Breast epithelium (tissue), 4 donors: ENCODE measurements around the gene BCAS1. TPM values are rescaled to one million over a fixed set of nuclear protein-coding genes. Genes with fewer than 3 reads are reported as not detected.

Experiments
- DNase-seq, 2 donors: peaks; one replicate each; pipeline ENCODE4 v3.0.0-alpha.2; 2019; ENCODE audit warnings: low spot score in 2 of 2
- H3K27ac ChIP-seq, 2 donors: fragments of 200-600 bp; sonication (generic) in 1 of 2; one replicate each; pipeline ENCODE4 v1.5.1; 2016 to 2019; ENCODE audit warnings: mild to moderate bottlenecking in 1 of 2
- H3K27me3 ChIP-seq, 2 donors: fragments of 200-600 bp; sonication (generic) in 1 of 2; one replicate each; pipeline versions ENCODE4 v1.5.1 to v1.6.0; 2017 to 2019; ENCODE audit warnings: control low read depth in 1 of 2, mild to moderate bottlenecking in 1 of 2
- H3K36me3 ChIP-seq: fragments of 200-600 bp; one replicate; pipeline ENCODE4 v1.5.1; 2019
- H3K4me1 ChIP-seq, 2 donors: fragments of 200-600 bp; sonication (generic); one replicate each; pipeline ENCODE4 v1.5.1; 2016 to 2019; ENCODE audit warnings: control low read depth in 1 of 2
- H3K4me3 ChIP-seq, 3 donors: fragments of 200-600 bp; sonication (generic); 1 replicate in 2 of 3; 2 replicates in 1 of 3; pipeline ENCODE4 v1.5.1; 2016 to 2019; ENCODE audit warnings: mild to moderate bottlenecking in 3 of 3, moderate library complexity in 2 of 3
- H3K9me3 ChIP-seq, 2 donors: fragments of 200-600 bp; sonication (generic) in 1 of 2; one replicate each; pipeline ENCODE4 v1.5.1; 2016 to 2019; ENCODE audit warnings: control low read depth in 1 of 2
- CTCF ChIP-seq, 3 donors: fragments of 450-650 bp; IDR thresholded peaks; one replicate each; pipeline ENCODE4 v1.5.1; 2016 to 2017; ENCODE audit warnings: antibody characterized with exemption in 3 of 3, mild to moderate bottlenecking in 3 of 3, moderate library complexity in 3 of 3
- POLR2A ChIP-seq: fragments of 450-650 bp; IDR thresholded peaks from one replicate; pipeline ENCODE4 v1.6.1; 2016; ENCODE audit warnings: antibody characterized with exemption, mild to moderate bottlenecking, moderate library complexity
- POLR2AphosphoS5 ChIP-seq, 3 donors: sonication (generic); formaldehyde crosslinking; IDR thresholded peaks; one replicate each; pipeline ENCODE4 v1.6.1; 2017; ENCODE audit warnings: antibody characterized with exemption in 3 of 3
- intact Hi-C: fragments of 100-400 bp; cut with DNase I; formaldehyde crosslinking; loops from one replicate; pipeline ENCODE4 v1.15.1; 2023; ENCODE audit warnings: low total_unique reads
- total RNA-seq, 3 donors: library from RNA; depleted of rRNA; stranded (reverse); fragments of >200 nt; gene quantifications; one replicate each; pipeline ENCODE4 v1.1.0, GENCODE V29; 2016

The BCAS1 gene
- total RNA-seq, 3 donors from 2014 or later: 0.98 to 3.1 TPM; not detected in 1

- Histone ChIP-seq H3K27ac (no peak overlapping the region), H3K4me1 (no peaks in the 10 kb centered on the region), H3K4me3 (no peak overlapping the region), H3K36me3 (no peaks in the 10 kb centered on the region), H3K27me3 (no peaks in the 10 kb centered on the region), H3K9me3 (no peaks in the 10 kb centered on the region)
- DNase-seq: no peak
- intact Hi-C loops: loop anchor here (10.0 kb wide), 1 partner anchor 108 kb away; the partner anchor contains the start of gene PFDN4
- TF ChIP-seq CTCF (IDR thresholded peaks at IDR 0.05): no peak
- no peak for TF ChIP-seq POLR2A
- TF ChIP-seq POLR2AphosphoS5 (IDR thresholded peaks at IDR 0.05): no peak
Measured at GRCh38 chr20:54097236-54097529, 26.8 kb upstream of the BCAS1 start.

DNA sequence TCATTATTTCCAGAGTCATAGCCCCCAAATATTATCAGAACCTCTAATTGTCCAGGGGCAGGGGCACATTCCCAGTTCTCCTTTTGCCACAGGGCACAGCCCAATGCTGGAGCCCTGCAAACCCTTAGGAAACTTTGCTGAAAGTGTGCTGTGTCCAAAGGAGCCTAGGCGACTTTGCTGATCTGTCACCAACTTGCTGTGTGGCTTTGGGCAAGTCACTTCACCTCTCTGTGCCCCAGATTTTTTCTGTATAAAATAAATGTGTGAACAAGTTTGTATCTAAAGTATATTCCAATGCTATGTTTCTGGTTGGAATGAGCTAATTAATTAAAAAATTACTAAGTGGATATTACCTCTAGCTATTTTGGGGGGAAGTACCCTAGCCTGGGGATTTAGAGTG lies 25.4 kb upstream of the BCAS1 start:
- TF ChIP-seq POLR2AphosphoS5 (IDR thresholded peaks at IDR 0.05) (no peak), POLR2A (no peak), CTCF (IDR thresholded peaks at IDR 0.05) (no peak)

DNA sequence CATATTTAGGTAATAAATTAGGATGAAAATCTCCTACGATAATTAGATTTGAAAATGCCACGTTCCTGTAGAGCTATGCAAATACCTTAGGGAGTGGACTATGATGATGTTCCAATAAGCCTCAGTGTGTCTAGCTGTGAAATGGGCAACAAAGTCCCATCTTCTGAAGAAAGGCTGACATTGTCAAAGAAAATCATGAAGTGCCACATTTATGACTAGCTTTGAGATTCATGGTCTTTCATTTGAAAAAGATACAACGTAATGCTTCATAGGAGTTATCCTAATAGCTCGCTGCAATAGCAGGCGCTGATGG lies 23.8 kb upstream of the BCAS1 start:
- DNase-seq: no peak
- no peaks in the 10 kb centered on the region for H3K27me3 ChIP-seq
- intact Hi-C loops: loop anchor here (10.0 kb wide), 1 partner anchor 111 kb away; the partner anchor contains the start of gene PFDN4
- H3K9me3 ChIP-seq: no peaks in the 10 kb centered on the region
- H3K36me3 ChIP-seq: no peaks in the 10 kb centered on the region
- no peak overlapping the region for H3K4me3 ChIP-seq
- no peaks in the 10 kb centered on the region for H3K4me1 ChIP-seq
- peak overlapping the region in 1 of 2 donors; percentile 1 for H3K27ac ChIP-seq
- TF ChIP-seq CTCF (IDR thresholded peaks at IDR 0.05) (no peak), POLR2AphosphoS5 (IDR thresholded peaks at IDR 0.05) (no peak), POLR2A (no peak)

More for the DNA sequence above, 25.4 kb upstream of the BCAS1 start:
- Histone ChIP-seq H3K4me3 (no peak overlapping the region), H3K27me3 (no peaks in the 10 kb centered on the region), H3K4me1 (no peaks in the 10 kb centered on the region), H3K9me3 (no peaks in the 10 kb centered on the region), H3K27ac (no peak overlapping the region), H3K36me3 (no peaks in the 10 kb centered on the region)
- intact Hi-C loops: loop anchor here (10.0 kb wide), 1 partner anchor 109 kb away; the partner anchor contains the start of gene PFDN4
- DNase-seq: no peak

DNA sequence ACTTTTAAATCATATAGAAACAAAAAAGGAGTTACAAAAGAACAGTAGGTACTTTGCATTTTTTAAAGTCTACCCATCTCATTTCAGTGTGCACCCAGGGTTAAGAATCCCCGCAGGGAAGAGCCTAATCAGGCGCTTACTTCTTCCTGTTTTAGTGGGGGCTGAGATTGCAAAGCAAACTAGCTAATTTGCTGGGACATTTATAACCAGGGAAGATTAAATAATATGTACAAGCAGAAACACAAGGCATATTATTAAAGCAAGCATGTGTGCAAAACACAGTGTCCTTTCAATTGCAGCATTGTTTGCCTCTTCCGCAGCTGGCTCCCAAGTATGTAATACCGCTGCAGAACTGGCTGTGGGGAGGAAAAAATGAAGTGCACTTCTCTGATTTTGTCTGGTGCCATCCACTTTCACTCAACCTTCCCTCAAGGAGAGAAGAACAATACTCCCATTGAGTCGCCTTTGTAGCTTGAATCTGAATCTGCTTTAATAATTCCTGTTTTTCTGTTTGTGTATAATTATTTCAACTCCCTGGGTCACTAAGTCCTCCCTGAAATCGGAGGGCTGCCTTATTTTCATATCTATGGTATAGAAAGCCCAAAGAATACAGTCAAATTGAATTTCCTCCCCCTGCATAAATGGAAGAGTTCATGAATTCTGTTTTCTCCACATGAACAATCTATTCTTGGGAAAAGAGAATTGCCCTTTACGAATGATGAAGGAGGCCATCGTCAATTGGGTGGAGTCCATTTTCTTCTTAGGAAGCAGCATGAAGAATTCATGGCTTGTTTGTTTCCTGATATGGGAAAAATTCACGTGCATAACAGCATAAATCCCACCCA lies 23.3 kb upstream of the BCAS1 start:
- DNase-seq: no peak
- Histone ChIP-seq H3K27ac (peak overlapping the region in 1 of 2 donors; percentile 1), H3K36me3 (no peaks in the 10 kb centered on the region), H3K27me3 (no peaks in the 10 kb centered on the region), H3K4me3 (no peak overlapping the region), H3K9me3 (no peaks in the 10 kb centered on the region), H3K4me1 (no peaks in the 10 kb centered on the region)
- TF ChIP-seq CTCF (IDR thresholded peaks at IDR 0.05) (no peak), POLR2A (no peak), POLR2AphosphoS5 (IDR thresholded peaks at IDR 0.05) (no peak)
- intact Hi-C loops: loop anchor here (10.0 kb wide), 1 partner anchor 111 kb away; the partner anchor contains the start of gene PFDN4

GRCh38 chr20:54092021-54092420 lies 21.6 kb upstream of the BCAS1 start:
- H3K4me1 ChIP-seq: no peaks in the 10 kb centered on the region
- no peak overlapping the region for H3K27ac ChIP-seq
- H3K36me3 ChIP-seq: no peaks in the 10 kb centered on the region
- intact Hi-C loops: loop anchor here (10.0 kb wide), 1 partner anchor 113 kb away; the partner anchor contains the start of gene PFDN4
- H3K4me3 ChIP-seq: no peak overlapping the region
- TF ChIP-seq CTCF (IDR thresholded peaks at IDR 0.05): no peak
- no peak for TF ChIP-seq POLR2A
- no peak for TF ChIP-seq POLR2AphosphoS5 (IDR thresholded peaks at IDR 0.05)
- DNase-seq: no peak
- H3K9me3 ChIP-seq: no peaks in the 10 kb centered on the region
- no peaks in the 10 kb centered on the region for H3K27me3 ChIP-seq
